Omental fat pad (tissue), 4 donors: ENCODE measurements around the gene ESD. TPM values are rescaled to one million over a fixed set of nuclear protein-coding genes. Genes with fewer than 3 reads are reported as not detected.

Source experiments
- ATAC-seq: fragments of 150-250 bp; one replicate; pipeline ENCODE4 v1.9.1; 2016; ENCODE audit warnings: mild to moderate bottlenecking, moderate library complexity; ENCODE audit not compliant: low FRiP score
- DNase-seq: peaks from one replicate; pipeline ENCODE4 v3.0.0-alpha.2; 2019; ENCODE audit warnings: low spot score
- total RNA-seq, 4 donors: library from RNA; depleted of rRNA; stranded (reverse); fragments of >200 nt; gene quantifications; one replicate each; pipeline ENCODE4 v1.1.0, GENCODE V29; 2016
- TF ChIP-seq, protein P1 (sequence below), 3 donors: fragments of 450-650 bp; IDR thresholded peaks; one replicate each; pipeline ENCODE4 v1.5.1; 2016 to 2017; ENCODE audit warnings: antibody characterized with exemption in 3 of 3, mild to moderate bottlenecking in 3 of 3, moderate library complexity in 2 of 3

ESD gene
- total RNA-seq, 4 donors from 2014 or later, result 62.6 to 120 (median 102) TPM

DNA sequence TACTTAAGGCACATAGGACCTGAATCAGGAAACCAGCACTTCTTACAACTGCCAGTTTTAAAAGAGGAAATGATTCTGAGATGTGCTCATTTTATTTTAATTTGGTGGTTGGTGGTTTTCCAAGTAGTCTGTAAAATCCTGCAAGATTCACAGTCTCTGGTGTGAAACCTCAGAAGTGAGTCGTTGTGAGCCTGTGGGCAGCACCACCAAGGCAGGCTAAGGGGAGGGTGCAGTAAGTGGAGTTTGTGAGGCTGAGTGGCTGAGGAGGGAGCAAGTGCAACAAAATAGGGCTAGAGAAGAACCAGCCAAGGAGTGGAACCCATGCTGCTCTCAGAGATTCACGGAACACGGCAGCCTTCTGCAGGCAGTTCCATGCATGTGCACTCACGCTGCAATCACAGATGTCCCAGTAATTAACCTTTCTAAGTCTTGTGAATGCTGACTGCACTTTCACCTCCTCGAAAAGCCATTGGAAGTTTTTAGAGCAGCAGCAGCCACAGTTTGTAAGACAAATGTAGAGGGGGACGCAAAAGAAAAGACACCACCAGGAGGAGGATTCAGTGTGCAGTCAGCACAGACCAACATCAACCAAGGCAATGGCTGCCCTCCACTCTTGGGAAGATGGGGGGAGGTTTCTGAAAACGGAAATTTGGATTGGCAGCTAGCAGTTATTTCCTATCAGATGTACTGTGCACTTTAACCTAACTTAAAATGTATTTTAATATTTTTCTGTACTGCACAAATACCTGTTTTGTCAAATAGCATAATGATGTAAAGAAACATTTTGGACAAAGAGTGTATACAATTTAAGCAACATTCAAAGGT lies 44.9 kb downstream of the ESD start:
- ATAC-seq (no peak), DNase-seq (no peak)

DNA sequence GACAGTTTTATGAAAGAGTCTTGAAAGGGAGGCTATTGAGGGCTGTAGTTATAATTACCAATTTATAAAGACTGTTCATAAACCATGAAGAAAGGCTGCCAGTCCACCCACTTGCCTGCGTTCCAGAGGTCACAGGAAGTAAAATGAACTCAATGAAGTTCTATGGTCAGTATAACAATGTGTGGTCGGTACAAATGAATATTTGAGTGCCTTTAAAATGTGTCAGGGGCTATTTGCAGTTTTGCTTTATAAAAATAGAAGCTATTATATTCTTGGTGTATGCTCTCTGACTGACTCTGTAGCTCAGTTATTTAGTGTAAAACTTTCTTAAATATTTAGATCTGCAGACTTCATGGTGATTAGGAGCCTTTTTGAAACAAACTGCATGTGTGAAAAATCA lies 47.0 kb downstream of the ESD start:
- TF ChIP-seq, protein P1, sequence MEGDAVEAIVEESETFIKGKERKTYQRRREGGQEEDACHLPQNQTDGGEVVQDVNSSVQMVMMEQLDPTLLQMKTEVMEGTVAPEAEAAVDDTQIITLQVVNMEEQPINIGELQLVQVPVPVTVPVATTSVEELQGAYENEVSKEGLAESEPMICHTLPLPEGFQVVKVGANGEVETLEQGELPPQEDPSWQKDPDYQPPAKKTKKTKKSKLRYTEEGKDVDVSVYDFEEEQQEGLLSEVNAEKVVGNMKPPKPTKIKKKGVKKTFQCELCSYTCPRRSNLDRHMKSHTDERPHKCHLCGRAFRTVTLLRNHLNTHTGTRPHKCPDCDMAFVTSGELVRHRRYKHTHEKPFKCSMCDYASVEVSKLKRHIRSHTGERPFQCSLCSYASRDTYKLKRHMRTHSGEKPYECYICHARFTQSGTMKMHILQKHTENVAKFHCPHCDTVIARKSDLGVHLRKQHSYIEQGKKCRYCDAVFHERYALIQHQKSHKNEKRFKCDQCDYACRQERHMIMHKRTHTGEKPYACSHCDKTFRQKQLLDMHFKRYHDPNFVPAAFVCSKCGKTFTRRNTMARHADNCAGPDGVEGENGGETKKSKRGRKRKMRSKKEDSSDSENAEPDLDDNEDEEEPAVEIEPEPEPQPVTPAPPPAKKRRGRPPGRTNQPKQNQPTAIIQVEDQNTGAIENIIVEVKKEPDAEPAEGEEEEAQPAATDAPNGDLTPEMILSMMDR (IDR thresholded peaks at IDR 0.05), result no peak
- DNase-seq, result no peak
- ATAC-seq, result no peak

More for the DNA sequence above, 44.9 kb downstream of the ESD start:
- TF ChIP-seq, protein P1 (IDR thresholded peaks at IDR 0.05), result no peak

DNA sequence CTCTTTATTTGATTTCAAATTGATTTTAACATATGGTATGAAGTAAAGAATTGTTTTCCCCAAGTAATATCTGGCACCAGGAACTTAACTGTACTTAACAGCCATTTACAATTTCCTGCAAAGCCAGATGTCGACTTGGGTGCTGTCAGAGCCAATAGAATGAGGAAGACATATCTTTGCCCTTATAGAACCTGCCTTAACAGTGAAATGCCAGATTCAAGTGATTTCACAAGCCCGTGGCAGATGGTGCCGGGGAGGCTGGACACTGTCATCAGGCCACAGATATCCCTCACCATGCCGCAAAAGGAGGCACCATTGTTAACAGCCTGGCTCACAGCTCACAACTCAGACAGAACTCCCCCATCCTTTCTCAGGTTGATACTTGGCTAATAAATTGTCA lies 48.7 kb downstream of the ESD start:
- no peak for ATAC-seq
- TF ChIP-seq, protein P1 (IDR thresholded peaks at IDR 0.05), result no peak

DNA sequence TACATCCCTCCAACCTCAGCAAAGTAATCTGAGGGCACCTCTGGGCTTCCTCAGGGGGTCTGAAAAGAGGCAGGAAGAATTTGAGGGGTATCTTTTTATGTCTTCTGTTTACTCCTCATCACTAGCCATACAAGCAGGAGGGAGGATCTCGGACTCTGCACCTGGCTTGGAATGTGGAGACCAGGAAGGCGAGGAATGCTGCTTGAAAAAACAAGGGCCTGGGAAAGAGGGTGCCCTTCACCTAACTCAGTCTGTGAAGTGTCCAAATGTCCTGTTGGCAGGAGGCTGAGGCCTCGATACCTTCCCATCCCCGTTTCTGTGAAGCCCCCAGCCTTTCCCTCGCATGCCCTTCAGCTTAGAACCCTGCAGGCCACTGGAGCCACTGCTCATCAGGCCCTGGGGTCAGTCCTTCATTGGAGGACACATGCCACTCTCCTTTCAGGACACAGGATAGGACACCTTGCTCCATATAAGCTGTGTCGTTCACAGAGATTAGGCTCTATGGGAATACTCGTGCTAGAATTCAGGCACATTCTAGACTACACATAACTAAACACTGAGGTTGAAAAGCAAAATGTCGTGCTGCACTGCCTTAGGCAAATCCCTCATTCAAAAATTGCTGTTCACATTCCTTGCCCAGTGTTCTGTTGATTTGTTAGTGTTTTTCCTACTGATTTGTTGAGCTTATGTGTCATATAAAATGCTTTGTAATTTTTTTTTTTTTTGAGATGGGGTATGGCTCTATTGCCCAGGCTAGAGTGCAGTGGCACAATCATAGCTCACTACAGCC lies 49.7 kb downstream of the ESD start:
- TF ChIP-seq, protein P1 (IDR thresholded peaks at IDR 0.05), result no peak
- ATAC-seq (no peak), DNase-seq (no peak)

More for the DNA sequence above, 48.7 kb downstream of the ESD start:
- DNase-seq, result no peak

DNA sequence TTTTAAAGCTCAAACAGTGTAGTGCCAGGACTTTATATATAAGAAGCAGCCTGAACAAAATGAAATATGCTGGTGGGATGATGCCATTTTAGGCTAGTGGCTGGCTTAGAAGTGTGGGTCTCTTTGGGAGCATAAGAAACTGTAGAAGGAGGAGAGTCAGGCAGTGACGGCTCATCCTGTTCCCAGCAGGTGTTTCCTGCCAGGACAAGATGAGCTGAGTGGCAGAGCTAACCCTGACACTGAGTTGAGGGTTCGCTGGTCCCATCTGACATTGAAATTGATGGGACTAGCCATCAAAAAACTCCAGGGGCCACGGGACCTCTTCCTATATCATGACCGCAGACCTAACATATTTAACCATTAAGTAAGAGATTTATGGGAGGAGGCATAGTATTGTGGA lies 51.3 kb downstream of the ESD start:
- TF ChIP-seq, protein P1 (IDR thresholded peaks at IDR 0.05), result no peak
- no peak for DNase-seq
- ATAC-seq, result no peak

DNA sequence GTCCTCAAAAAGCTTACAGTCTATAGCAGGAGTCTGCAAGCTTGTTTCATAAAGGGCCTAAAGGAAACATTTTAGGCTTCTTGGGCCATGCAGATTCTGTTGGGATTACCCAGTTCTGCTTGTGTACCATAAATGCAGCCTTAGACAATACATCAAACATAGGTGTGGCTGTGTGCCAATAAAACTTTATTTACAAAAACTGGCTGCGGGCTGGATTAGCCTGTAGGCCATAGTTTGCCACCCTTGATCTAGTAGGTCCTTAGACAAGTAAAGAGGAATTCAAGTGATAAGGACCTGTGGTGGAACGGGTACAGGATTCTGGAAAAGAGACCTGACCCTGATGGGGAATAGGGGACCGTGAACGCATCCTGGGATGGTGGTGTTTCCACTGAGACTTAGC lies 51.9 kb downstream of the ESD start:
- TF ChIP-seq, protein P1 (IDR thresholded peaks at IDR 0.05), result no peak
- DNase-seq (no peak), ATAC-seq (no peak)
